ENCODE data around the gene DRAXIN.

DRAXIN gene

GRCh38 chr1:11657654-11658053 is 33.9 kb upstream of the DRAXIN start:
- FAIRE-seq (no peak), DNase-seq (ENCODE audit: insufficient read length, low spot score) (no peak)
- no peak for TF ChIP-seq CTCF (IDR thresholded peaks at IDR 0.05; ENCODE audit: insufficient read depth, missing control alignments)

- FAIRE-seq, result no peak
- DNase-seq (ENCODE audit: insufficient read length, low spot score), result no peak
- no peak for TF ChIP-seq CTCF (IDR thresholded peaks at IDR 0.05; ENCODE audit: insufficient read depth, missing control alignments)
Measured at GRCh38 chr1:11658542-11658941, 33.0 kb upstream of the DRAXIN start.

GRCh38 chr1:11659748-11660147 is 31.8 kb upstream of the DRAXIN start:
- DNase-seq (ENCODE audit: insufficient read length, low spot score) (no peak), FAIRE-seq (no peak)
- no peak for TF ChIP-seq CTCF (IDR thresholded peaks at IDR 0.05; ENCODE audit: insufficient read depth, missing control alignments)

GRCh38 chr1:11661103-11661502 is 30.4 kb upstream of the DRAXIN start:
- FAIRE-seq (no peak), DNase-seq (ENCODE audit: insufficient read length, low spot score) (no peak)
- TF ChIP-seq CTCF (IDR thresholded peaks at IDR 0.05; ENCODE audit: insufficient read depth, missing control alignments), result no peak

GRCh38 chr1:11664336-11665065 is 27.0 kb upstream of the DRAXIN start:
- FAIRE-seq (no peak), DNase-seq (ENCODE audit: insufficient read length, low spot score) (no peak)
- TF ChIP-seq CTCF (IDR thresholded peaks at IDR 0.05; ENCODE audit: insufficient read depth, missing control alignments), result no peak

GRCh38 chr1:11668516-11668915 is 23.0 kb upstream of the DRAXIN start:
- FAIRE-seq, result no peak
- no peak for DNase-seq (ENCODE audit: insufficient read length, low spot score)
- no peak for TF ChIP-seq CTCF (IDR thresholded peaks at IDR 0.05; ENCODE audit: insufficient read depth, missing control alignments)

GRCh38 chr1:11670747-11671146 is 20.8 kb upstream of the DRAXIN start:
- DNase-seq (ENCODE audit: insufficient read length, low spot score) (no peak), FAIRE-seq (no peak)
- TF ChIP-seq CTCF (IDR thresholded peaks at IDR 0.05; ENCODE audit: insufficient read depth, missing control alignments), result no peak

Measured in D721Med (cell line).